Measurements from ENCODE around the gene KCNC1.

KCNC1 gene

GRCh38 chr11:17714870-17715269 is 19.7 kb upstream of the KCNC1 start (continued):
- TF ChIP-seq ZNF70 (CRISPR knock-in tag; IDR thresholded peaks at IDR 0.05) (no peak), ARNTL (CRISPR knock-in tag; IDR thresholded peaks at IDR 0.05; ENCODE audit: borderline replicate concordance, low read depth) (no peak), ZNF565 (CRISPR knock-in tag; conservative IDR thresholded peaks at IDR 0.05; ENCODE audit: low read depth) (no peak), BACH2 (CRISPR knock-in tag; IDR thresholded peaks at IDR 0.05; ENCODE audit: borderline replicate concordance) (no peak), CSDC2 (CRISPR knock-in tag; IDR thresholded peaks at IDR 0.05) (no peak)
- TF ChIP-seq, protein P1, sequence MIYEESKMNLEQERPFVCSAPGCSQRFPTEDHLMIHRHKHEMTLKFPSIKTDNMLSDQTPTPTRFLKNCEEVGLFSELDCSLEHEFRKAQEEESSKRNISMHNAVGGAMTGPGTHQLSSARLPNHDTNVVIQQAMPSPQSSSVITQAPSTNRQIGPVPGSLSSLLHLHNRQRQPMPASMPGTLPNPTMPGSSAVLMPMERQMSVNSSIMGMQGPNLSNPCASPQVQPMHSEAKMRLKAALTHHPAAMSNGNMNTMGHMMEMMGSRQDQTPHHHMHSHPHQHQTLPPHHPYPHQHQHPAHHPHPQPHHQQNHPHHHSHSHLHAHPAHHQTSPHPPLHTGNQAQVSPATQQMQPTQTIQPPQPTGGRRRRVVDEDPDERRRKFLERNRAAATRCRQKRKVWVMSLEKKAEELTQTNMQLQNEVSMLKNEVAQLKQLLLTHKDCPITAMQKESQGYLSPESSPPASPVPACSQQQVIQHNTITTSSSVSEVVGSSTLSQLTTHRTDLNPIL (CRISPR knock-in tag; IDR thresholded peaks at IDR 0.05; ENCODE audit: low read depth), result no peak

GRCh38 chr11:17716807-17717206 is 17.8 kb upstream of the KCNC1 start:
- no peak for TF ChIP-seq ZFP30 (CRISPR knock-in tag; IDR thresholded peaks at IDR 0.05)
- TF ChIP-seq ZNF8 (CRISPR knock-in tag; IDR thresholded peaks at IDR 0.05), result no peak
- TF ChIP-seq, protein P2, sequence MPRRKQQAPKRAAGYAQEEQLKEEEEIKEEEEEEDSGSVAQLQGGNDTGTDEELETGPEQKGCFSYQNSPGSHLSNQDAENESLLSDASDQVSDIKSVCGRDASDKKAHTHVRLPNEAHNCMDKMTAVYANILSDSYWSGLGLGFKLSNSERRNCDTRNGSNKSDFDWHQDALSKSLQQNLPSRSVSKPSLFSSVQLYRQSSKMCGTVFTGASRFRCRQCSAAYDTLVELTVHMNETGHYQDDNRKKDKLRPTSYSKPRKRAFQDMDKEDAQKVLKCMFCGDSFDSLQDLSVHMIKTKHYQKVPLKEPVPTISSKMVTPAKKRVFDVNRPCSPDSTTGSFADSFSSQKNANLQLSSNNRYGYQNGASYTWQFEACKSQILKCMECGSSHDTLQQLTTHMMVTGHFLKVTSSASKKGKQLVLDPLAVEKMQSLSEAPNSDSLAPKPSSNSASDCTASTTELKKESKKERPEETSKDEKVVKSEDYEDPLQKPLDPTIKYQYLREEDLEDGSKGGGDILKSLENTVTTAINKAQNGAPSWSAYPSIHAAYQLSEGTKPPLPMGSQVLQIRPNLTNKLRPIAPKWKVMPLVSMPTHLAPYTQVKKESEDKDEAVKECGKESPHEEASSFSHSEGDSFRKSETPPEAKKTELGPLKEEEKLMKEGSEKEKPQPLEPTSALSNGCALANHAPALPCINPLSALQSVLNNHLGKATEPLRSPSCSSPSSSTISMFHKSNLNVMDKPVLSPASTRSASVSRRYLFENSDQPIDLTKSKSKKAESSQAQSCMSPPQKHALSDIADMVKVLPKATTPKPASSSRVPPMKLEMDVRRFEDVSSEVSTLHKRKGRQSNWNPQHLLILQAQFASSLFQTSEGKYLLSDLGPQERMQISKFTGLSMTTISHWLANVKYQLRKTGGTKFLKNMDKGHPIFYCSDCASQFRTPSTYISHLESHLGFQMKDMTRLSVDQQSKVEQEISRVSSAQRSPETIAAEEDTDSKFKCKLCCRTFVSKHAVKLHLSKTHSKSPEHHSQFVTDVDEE (CRISPR knock-in tag; IDR thresholded peaks at IDR 0.05), result no peak
- no peak for TF ChIP-seq BACH2 (CRISPR knock-in tag; IDR thresholded peaks at IDR 0.05; ENCODE audit: borderline replicate concordance)
- TF ChIP-seq CSDC2 (CRISPR knock-in tag; IDR thresholded peaks at IDR 0.05), result no peak
- no peak for TF ChIP-seq ZNF70 (CRISPR knock-in tag; IDR thresholded peaks at IDR 0.05)
- TF ChIP-seq ZNF565 (CRISPR knock-in tag; conservative IDR thresholded peaks at IDR 0.05; ENCODE audit: low read depth), result no peak
- no peak for TF ChIP-seq TOX (CRISPR knock-in tag; IDR thresholded peaks at IDR 0.05; ENCODE audit: borderline replicate concordance)
- no peak for TF ChIP-seq PATZ1 (CRISPR knock-in tag; IDR thresholded peaks at IDR 0.05; ENCODE audit: borderline replicate concordance)
- TF ChIP-seq PPARA (CRISPR knock-in tag; IDR thresholded peaks at IDR 0.05; ENCODE audit: borderline replicate concordance), result no peak
- no peak for TF ChIP-seq ZC3H10 (CRISPR knock-in tag; IDR thresholded peaks at IDR 0.05)
- TF ChIP-seq RARB (CRISPR knock-in tag; IDR thresholded peaks at IDR 0.05), result no peak
- no peak for TF ChIP-seq POU6F1 (CRISPR knock-in tag; IDR thresholded peaks at IDR 0.05; ENCODE audit: borderline replicate concordance, low read depth)
- TF ChIP-seq CSRNP3 (CRISPR knock-in tag; IDR thresholded peaks at IDR 0.05), result no peak
- no peak for TF ChIP-seq OSR1 (CRISPR knock-in tag; IDR thresholded peaks at IDR 0.05)
- no peak for ATAC-seq

DNA sequence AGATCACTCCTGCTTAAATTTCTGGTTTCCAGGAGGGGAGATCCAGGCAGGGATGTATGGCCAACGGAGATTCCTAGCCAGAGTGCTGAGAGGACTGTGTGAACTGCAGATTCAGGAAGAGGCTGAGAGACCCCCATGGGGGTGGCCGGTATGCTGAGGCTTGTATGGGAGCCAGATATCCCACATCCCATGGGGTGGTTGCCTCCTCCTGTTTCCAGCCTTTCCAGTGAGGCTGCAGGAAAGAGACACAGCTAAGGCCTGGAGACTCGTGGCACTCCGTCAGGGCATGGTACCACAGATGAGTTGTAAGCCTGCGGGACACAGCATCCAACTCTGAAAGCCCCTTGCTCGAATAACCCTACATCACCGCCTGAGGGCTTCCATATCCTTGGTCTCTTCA is 16.6 kb upstream of the KCNC1 start:
- no peak for ATAC-seq
- TF ChIP-seq, protein P2 (CRISPR knock-in tag; IDR thresholded peaks at IDR 0.05), result no peak
- no peak for TF ChIP-seq OSR1 (CRISPR knock-in tag; IDR thresholded peaks at IDR 0.05)
- TF ChIP-seq ZNF8 (CRISPR knock-in tag; IDR thresholded peaks at IDR 0.05), result no peak
- TF ChIP-seq PPARA (CRISPR knock-in tag; IDR thresholded peaks at IDR 0.05; ENCODE audit: borderline replicate concordance), result no peak
- no peak for TF ChIP-seq CSDC2 (CRISPR knock-in tag; IDR thresholded peaks at IDR 0.05)
- TF ChIP-seq ARNTL (CRISPR knock-in tag; IDR thresholded peaks at IDR 0.05; ENCODE audit: borderline replicate concordance, low read depth), result no peak
- no peak for TF ChIP-seq GLIS3 (CRISPR knock-in tag; IDR thresholded peaks at IDR 0.05)
- TF ChIP-seq CSRNP3 (CRISPR knock-in tag; IDR thresholded peaks at IDR 0.05), result no peak
- TF ChIP-seq ZNF70 (CRISPR knock-in tag; IDR thresholded peaks at IDR 0.05), result no peak
